Kidney (tissue), 14 donors: ENCODE results near the gene NCCRP1. TPM values are rescaled to one million over a fixed set of nuclear protein-coding genes. Genes with fewer than 3 reads are reported as not detected.
"Not testable (repeated sequence)": the region's sequence is repeated elsewhere in the genome, so short reads cannot be mapped to it uniquely, and the experiment has no call there.

Experiments
- DNase-seq, 5 donors: peaks; one replicate each; pipeline ENCODE4 v3.0.0-alpha.2; 2013 to 2020
- FAIRE-seq: peaks from 2 replicates; lab custom pipeline; 2012; peaks lifted over from hg19 to GRCh38; lab: Jason Lieb, UNC
- H3K27ac ChIP-seq, 2 donors: one replicate each; pipeline ENCODE4 v1.7.0; 2013; ENCODE audit warnings: low read depth in 2 of 2, low read length in 2 of 2, inconsistent platforms in 1 of 2
- H3K27me3 ChIP-seq: one replicate; pipeline ENCODE4 v1.7.1; 2013; ENCODE audit warnings: low read length, inconsistent platforms; ENCODE audit not compliant: control insufficient read depth, insufficient read depth
- H3K36me3 ChIP-seq, 3 donors: one replicate each; pipeline versions ENCODE4 v1.7.0 to v1.7.1; 2013; ENCODE audit warnings: low read length in 3 of 3, control low read depth in 1 of 3, inconsistent platforms in 1 of 3; ENCODE audit not compliant: insufficient read depth in 3 of 3, control insufficient read depth in 2 of 3
- H3K4me1 ChIP-seq, 3 donors: one replicate each; pipeline versions ENCODE4 v1.7.0 to v1.7.1; 2013; ENCODE audit warnings: low read length in 3 of 3, inconsistent platforms in 1 of 3, low read depth in 1 of 3; ENCODE audit not compliant: control insufficient read depth in 2 of 3, insufficient read depth in 2 of 3
- H3K4me3 ChIP-seq, 3 donors: one replicate each; pipeline versions ENCODE4 v1.7.0 to v1.8.1; 2013; ENCODE audit warnings: low read length in 3 of 3, control low read depth in 1 of 3, inconsistent platforms in 1 of 3
- H3K9ac ChIP-seq, 3 donors: one replicate each; pipeline versions ENCODE4 v1.7.0 to v1.7.1; 2013; ENCODE audit warnings: low read length in 3 of 3, control low read depth in 1 of 3, inconsistent platforms in 1 of 3
- H3K9me3 ChIP-seq, 3 donors: one replicate each; pipeline versions ENCODE4 v1.7.0 to v1.7.1; 2013; ENCODE audit warnings: low read length in 3 of 3, control low read depth in 1 of 3, inconsistent platforms in 1 of 3; ENCODE audit not compliant: control insufficient read depth in 2 of 3, insufficient read depth in 1 of 3
- CTCF ChIP-seq: IDR thresholded peaks from 3 replicates; pipeline ENCODE4 v1.5.1; 2012; ENCODE audit warnings: mild to moderate bottlenecking, moderate library complexity, borderline replicate concordance; ENCODE audit not compliant: insufficient read depth; ENCODE audit errors: extremely low read depth
- intact Hi-C: fragments of 100-400 bp; cut with DNase I; formaldehyde crosslinking; loops from one replicate; pipeline ENCODE4 v1.11.1; 2022
- polyA plus RNA-seq: library from polyadenylated mRNA; stranded (reverse); fragments of 350-450 nt; fragmentation: Illumina TruSeq; extraction: RNeasy Lipid Tissue Mini Kit (QIAGEN cat#74804); gene quantifications from one replicate; pipeline ENCODE4 v1.2.3, GENCODE V29; 2014; ENCODE audit warnings: low read depth, low replicate concordance; ENCODE audit not compliant: insufficient read depth
- total RNA-seq: library from RNA; stranded (reverse); fragmentation: NEBNext Ultra II Directional; extraction: Animal tissue kit (Norgen Biotek cat#: 25700); gene quantifications from one replicate; pipeline ENCODE4 v1.2.1, GENCODE V29; 2021
- donor health status: control.
- donor health status: control.
- donor health status: control.
- donor health status: control.
- donor health status: control.
- donor health status: DM: yes; HTN: yes; CAD: no.
- donor health status: Normal renal cell carcinoma (clear cell type).

Gene NCCRP1
- total and polyA plus RNA-seq, 2 donors from 2014 or later = 0.60 to 5.5 TPM

- TF ChIP-seq CTCF = no peak
- H3K4me1 ChIP-seq = no peaks in the 10 kb centered on the region
- no peaks in the 10 kb centered on the region for H3K27me3 ChIP-seq
- no peak overlapping the region for H3K27ac ChIP-seq
- no peak overlapping the region for H3K9ac ChIP-seq
- no peaks in the 10 kb centered on the region for H3K36me3 ChIP-seq
- no peak overlapping the region for H3K4me3 ChIP-seq
- DNase-seq = no peak
- peaks cover 0 to 3% (median 0%) of the 10 kb centered on the region in 3 donors for H3K9me3 ChIP-seq
- intact Hi-C loops = no loop called here
- FAIRE-seq = no peak
These were observed 21.7 kb downstream of the NCCRP1 start for GRCh38 chr19:39218230-39219007.

GRCh38 chr19:39219108-39219507 is 22.3 kb downstream of the NCCRP1 start:
- H3K36me3 ChIP-seq, H3K27me3 ChIP-seq, H3K9me3 ChIP-seq, intact Hi-C loops, DNase-seq, FAIRE-seq, H3K9ac ChIP-seq, H3K4me3 ChIP-seq, H3K4me1 ChIP-seq, H3K27ac ChIP-seq: not testable (repeated sequence)

GRCh38 chr19:39223703-39224279 is 27.0 kb downstream of the NCCRP1 start:
- DNase-seq (peak in 3 of 5 donors; percentile 62 to 77 (median 70)), FAIRE-seq (no peak)
- Histone ChIP-seq H3K4me3 (no peak overlapping the region), H3K4me1 (no peaks in the 10 kb centered on the region), H3K36me3 (no peaks in the 10 kb centered on the region), H3K9me3 (no peaks in the 10 kb centered on the region), H3K9ac (no peak overlapping the region), H3K27me3 (no peaks in the 10 kb centered on the region), H3K27ac (no peak overlapping the region)
- intact Hi-C loops = no loop called here
- TF ChIP-seq CTCF = no peak

GRCh38 chr19:39224910-39225309 is 28.1 kb downstream of the NCCRP1 start:
- Histone ChIP-seq H3K4me1 (no peaks in the 10 kb centered on the region), H3K27me3 (no peaks in the 10 kb centered on the region), H3K9me3 (no peaks in the 10 kb centered on the region), H3K4me3 (no peak overlapping the region), H3K27ac (no peak overlapping the region), H3K36me3 (no peaks in the 10 kb centered on the region), H3K9ac (no peak overlapping the region)
- no peak for TF ChIP-seq CTCF
- intact Hi-C loops = no loop called here
- no peak for FAIRE-seq
- no peak for DNase-seq
